ENCODE measurements around the gene KRTAP5-4. TPM values are rescaled to one million over a fixed set of nuclear protein-coding genes. Genes with fewer than 3 reads are reported as not detected.
"Not testable (repeated sequence)": the region's sequence is repeated elsewhere in the genome, so short reads cannot be mapped to it uniquely, and the experiment has no call there.

The KRTAP5-4 gene
- total and polyA plus RNA-seq, 4 donors, result not detected

- no peaks in the 10 kb centered on the region for H3K4me1 ChIP-seq (ENCODE audit: control insufficient read depth in 1 of 2, insufficient read depth in 2 of 2, low read length in 2 of 2)
- H3K36me3 ChIP-seq (ENCODE audit: control insufficient read depth in 1 of 2, insufficient read depth in 2 of 2, low read length in 1 of 2), result no peaks in the 10 kb centered on the region
- H3K4me3 ChIP-seq (ENCODE audit: low read length in 2 of 2), result no peak overlapping the region
- no peak overlapping the region for H3K27ac ChIP-seq (ENCODE audit: low read depth in 1 of 2, low read length in 2 of 2)
- DNase-seq (peak in 1 of 2 donors; percentile 28), ATAC-seq (ENCODE audit: low FRiP score) (no peak)
- intact Hi-C loops (cut with DNase I), result loop anchor here (2.0 to 10.0 kb wide), 3 partner anchors 43 to 505 kb away; partner anchors contain the start of gene SYT8 (in 1 of the 2)
- H3K27me3 ChIP-seq (ENCODE audit: control insufficient read depth in 1 of 2, insufficient read depth in 2 of 2, low read length in 1 of 2), result no peaks in the 10 kb centered on the region
- H3K9me3 ChIP-seq (ENCODE audit: control insufficient read depth, low read length), result no peaks in the 10 kb centered on the region
- WGBS, 2 donors, result 84 to 86% methylated on average over 15 of the region's 15 CpGs
Measured at GRCh38 chr11:1650034-1650917, 28.3 kb upstream of the KRTAP5-4 start.

- ATAC-seq (ENCODE audit: low FRiP score), result no peak
- Histone ChIP-seq H3K27ac (ENCODE audit: low read depth in 1 of 2, low read length in 2 of 2) (no peak overlapping the region), H3K9me3 (ENCODE audit: control insufficient read depth, low read length) (no peaks in the 10 kb centered on the region), H3K27me3 (ENCODE audit: control insufficient read depth in 1 of 2, insufficient read depth in 2 of 2, low read length in 1 of 2) (no peaks in the 10 kb centered on the region), H3K4me3 (ENCODE audit: low read length in 2 of 2) (no peak overlapping the region), H3K4me1 (ENCODE audit: control insufficient read depth in 1 of 2, insufficient read depth in 2 of 2, low read length in 2 of 2) (no peaks in the 10 kb centered on the region), H3K36me3 (ENCODE audit: control insufficient read depth in 1 of 2, insufficient read depth in 2 of 2, low read length in 1 of 2) (no peaks in the 10 kb centered on the region)
- 86 to 90% methylated on average over 28 of the region's 28 CpGs for WGBS, 2 donors
- DNase-seq, result peak; percentile 17 to 65
- intact Hi-C loops (cut with DNase I), result no loop called here
Measured at GRCh38 chr11:1648653-1649420, 26.9 kb upstream of the KRTAP5-4 start.

GRCh38 chr11:1647901-1648652, 26.1 kb upstream of the KRTAP5-4 start:
- Histone ChIP-seq H3K4me3 (ENCODE audit: low read length in 2 of 2) (no peak overlapping the region), H3K36me3 (ENCODE audit: control insufficient read depth in 1 of 2, insufficient read depth in 2 of 2, low read length in 1 of 2) (no peaks in the 10 kb centered on the region), H3K9me3 (ENCODE audit: control insufficient read depth, low read length) (no peaks in the 10 kb centered on the region), H3K27ac (ENCODE audit: low read depth in 1 of 2, low read length in 2 of 2) (no peak overlapping the region), H3K27me3 (ENCODE audit: control insufficient read depth in 1 of 2, insufficient read depth in 2 of 2, low read length in 1 of 2) (no peaks in the 10 kb centered on the region), H3K4me1 (ENCODE audit: control insufficient read depth in 1 of 2, insufficient read depth in 2 of 2, low read length in 2 of 2) (no peaks in the 10 kb centered on the region)
- 92 to 93% methylated on average over 34 to 35 of the region's 35 CpGs for WGBS, 2 donors
- DNase-seq (peak; percentile 40 to 47), ATAC-seq (ENCODE audit: low FRiP score) (no peak)
- intact Hi-C loops (cut with DNase I), result no loop called here

- H3K4me1 ChIP-seq (ENCODE audit: control insufficient read depth in 1 of 2, insufficient read depth in 2 of 2, low read length in 2 of 2); H3K27ac ChIP-seq (ENCODE audit: low read depth in 1 of 2, low read length in 2 of 2); intact Hi-C loops (cut with DNase I); H3K4me3 ChIP-seq (ENCODE audit: low read length in 2 of 2); H3K27me3 ChIP-seq (ENCODE audit: control insufficient read depth in 1 of 2, insufficient read depth in 2 of 2, low read length in 1 of 2); H3K36me3 ChIP-seq (ENCODE audit: control insufficient read depth in 1 of 2, insufficient read depth in 2 of 2, low read length in 1 of 2); ATAC-seq (ENCODE audit: low FRiP score); H3K9me3 ChIP-seq (ENCODE audit: control insufficient read depth, low read length): not testable (repeated sequence)
- peak in 1 of 2 donors; percentile 12 for DNase-seq
- WGBS, 2 donors, result 87 to 89% methylated on average over 10 of the region's 10 CpGs
Measured at GRCh38 chr11:1646540-1646939, 24.6 kb upstream of the KRTAP5-4 start.

GRCh38 chr11:1645357-1645821, 23.5 kb upstream of the KRTAP5-4 start:
- Histone ChIP-seq H3K27ac (ENCODE audit: low read depth in 1 of 2, low read length in 2 of 2) (no peak overlapping the region), H3K9me3 (ENCODE audit: control insufficient read depth, low read length) (no peaks in the 10 kb centered on the region), H3K27me3 (ENCODE audit: control insufficient read depth in 1 of 2, insufficient read depth in 2 of 2, low read length in 1 of 2) (no peaks in the 10 kb centered on the region), H3K36me3 (ENCODE audit: control insufficient read depth in 1 of 2, insufficient read depth in 2 of 2, low read length in 1 of 2) (no peaks in the 10 kb centered on the region), H3K4me3 (ENCODE audit: low read length in 2 of 2) (no peak overlapping the region), H3K4me1 (ENCODE audit: control insufficient read depth in 1 of 2, insufficient read depth in 2 of 2, low read length in 2 of 2) (no peaks in the 10 kb centered on the region)
- WGBS, 2 donors, result 79 to 85% methylated on average over 12 of the region's 12 CpGs
- ATAC-seq (ENCODE audit: low FRiP score) (no peak), DNase-seq (peak; percentile 17 to 62)
- intact Hi-C loops (cut with DNase I), result no loop called here

- H3K27ac ChIP-seq (ENCODE audit: low read depth in 1 of 2, low read length in 2 of 2), result no peak overlapping the region
- 81 to 83% methylated on average over 20 of the region's 20 CpGs for WGBS, 2 donors
- H3K9me3 ChIP-seq (ENCODE audit: control insufficient read depth, low read length), result no peaks in the 10 kb centered on the region
- no peaks in the 10 kb centered on the region for H3K4me1 ChIP-seq (ENCODE audit: control insufficient read depth in 1 of 2, insufficient read depth in 2 of 2, low read length in 2 of 2)
- H3K4me3 ChIP-seq (ENCODE audit: low read length in 2 of 2), result no peak overlapping the region
- DNase-seq, result peak; percentile 33 to 59
- H3K36me3 ChIP-seq (ENCODE audit: control insufficient read depth in 1 of 2, insufficient read depth in 2 of 2, low read length in 1 of 2), result no peaks in the 10 kb centered on the region
- H3K27me3 ChIP-seq (ENCODE audit: control insufficient read depth in 1 of 2, insufficient read depth in 2 of 2, low read length in 1 of 2), result no peaks in the 10 kb centered on the region
- intact Hi-C loops (cut with DNase I), result no loop called here
- no peak for ATAC-seq (ENCODE audit: low FRiP score)
Measured at GRCh38 chr11:1644601-1645356, 22.8 kb upstream of the KRTAP5-4 start.

GRCh38 chr11:1643146-1643690, 21.3 kb upstream of the KRTAP5-4 start:
- Histone ChIP-seq H3K36me3 (ENCODE audit: control insufficient read depth in 1 of 2, insufficient read depth in 2 of 2, low read length in 1 of 2) (no peaks in the 10 kb centered on the region), H3K4me1 (ENCODE audit: control insufficient read depth in 1 of 2, insufficient read depth in 2 of 2, low read length in 2 of 2) (no peaks in the 10 kb centered on the region), H3K27me3 (ENCODE audit: control insufficient read depth in 1 of 2, insufficient read depth in 2 of 2, low read length in 1 of 2) (no peaks in the 10 kb centered on the region), H3K27ac (ENCODE audit: low read depth in 1 of 2, low read length in 2 of 2) (no peak overlapping the region), H3K9me3 (ENCODE audit: control insufficient read depth, low read length) (no peaks in the 10 kb centered on the region), H3K4me3 (ENCODE audit: low read length in 2 of 2) (no peak overlapping the region)
- intact Hi-C loops (cut with DNase I), result no loop called here
- ATAC-seq (ENCODE audit: low FRiP score), result peak; percentile 11
- 93 to 94% methylated on average over 18 to 20 of the region's 20 CpGs for WGBS, 2 donors
- peak; percentile 40 to 58 for DNase-seq

Measured in aorta (tissue), 5 donors.